Measurements from ENCODE around the gene PPP2R3B.

Gene PPP2R3B

DNA sequence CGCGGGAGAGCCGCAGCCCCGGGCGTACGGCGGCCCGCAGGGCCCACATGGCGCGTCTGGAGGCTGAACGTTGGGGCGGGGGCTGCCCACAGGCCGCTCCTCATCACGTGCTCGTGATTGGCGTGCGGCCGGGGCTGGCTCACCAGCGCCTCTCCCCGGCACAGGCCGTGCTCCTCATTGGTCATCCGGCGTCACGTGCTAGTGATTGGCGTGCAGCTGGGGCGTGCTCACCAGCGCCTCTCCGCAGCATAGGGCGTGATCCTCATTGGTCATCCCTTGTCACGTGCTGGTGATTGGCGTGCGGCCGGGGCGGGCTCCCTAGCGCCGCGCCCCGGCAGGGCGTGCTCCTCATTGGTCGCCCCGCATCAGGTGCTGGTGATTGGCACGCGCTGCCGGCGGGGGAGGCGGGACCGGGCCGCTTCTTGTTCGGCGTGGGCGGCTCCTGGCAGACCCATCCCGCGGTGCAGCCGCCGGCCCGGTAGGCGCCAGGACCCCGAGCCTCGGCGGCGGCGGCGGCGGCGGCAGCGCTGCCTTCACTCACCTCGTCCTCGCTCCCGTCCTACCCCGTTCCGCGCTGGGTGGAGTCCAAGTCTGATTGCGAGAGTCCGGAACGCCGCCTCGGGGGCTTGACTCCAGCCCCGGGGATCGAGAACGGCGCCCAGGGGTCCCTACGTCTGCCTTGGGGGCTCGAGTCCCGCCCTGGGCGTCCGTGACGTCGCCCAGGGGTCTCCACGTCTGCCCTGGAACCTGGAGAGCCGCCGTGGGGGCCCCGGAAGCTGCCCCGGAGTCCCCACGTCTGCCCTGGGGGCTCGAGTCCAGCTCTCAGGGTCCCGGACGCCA, 67.7 kb downstream of the PPP2R3B start, which contains the start of gene GTPBP6:
GTPBP6 (minus strand) TSS at position 58 of the 840 bp plus-strand sequence; CDS start at position 49, 9 bp downstream.
- TF ChIP-seq TAF1 (IDR thresholded peaks at IDR 0.05; ENCODE audit: borderline replicate concordance, insufficient read depth, low read length) (0 out of 2 replicates have a peak, but pooled peaks have one; percentile 25), FOXP2 (optimal IDR thresholded peaks at IDR 0.05; ENCODE audit: borderline replicate concordance, extremely low read depth, extremely low read length, insufficient read depth) (no peak), POLR2AphosphoS5 (IDR thresholded peaks at IDR 0.05; ENCODE audit: low read depth, low read length) (peak; percentile 72), SIN3A (IDR thresholded peaks at IDR 0.05; ENCODE audit: borderline replicate concordance, insufficient read depth, low read length) (no peak)
- TF ChIP-seq, protein P1, sequence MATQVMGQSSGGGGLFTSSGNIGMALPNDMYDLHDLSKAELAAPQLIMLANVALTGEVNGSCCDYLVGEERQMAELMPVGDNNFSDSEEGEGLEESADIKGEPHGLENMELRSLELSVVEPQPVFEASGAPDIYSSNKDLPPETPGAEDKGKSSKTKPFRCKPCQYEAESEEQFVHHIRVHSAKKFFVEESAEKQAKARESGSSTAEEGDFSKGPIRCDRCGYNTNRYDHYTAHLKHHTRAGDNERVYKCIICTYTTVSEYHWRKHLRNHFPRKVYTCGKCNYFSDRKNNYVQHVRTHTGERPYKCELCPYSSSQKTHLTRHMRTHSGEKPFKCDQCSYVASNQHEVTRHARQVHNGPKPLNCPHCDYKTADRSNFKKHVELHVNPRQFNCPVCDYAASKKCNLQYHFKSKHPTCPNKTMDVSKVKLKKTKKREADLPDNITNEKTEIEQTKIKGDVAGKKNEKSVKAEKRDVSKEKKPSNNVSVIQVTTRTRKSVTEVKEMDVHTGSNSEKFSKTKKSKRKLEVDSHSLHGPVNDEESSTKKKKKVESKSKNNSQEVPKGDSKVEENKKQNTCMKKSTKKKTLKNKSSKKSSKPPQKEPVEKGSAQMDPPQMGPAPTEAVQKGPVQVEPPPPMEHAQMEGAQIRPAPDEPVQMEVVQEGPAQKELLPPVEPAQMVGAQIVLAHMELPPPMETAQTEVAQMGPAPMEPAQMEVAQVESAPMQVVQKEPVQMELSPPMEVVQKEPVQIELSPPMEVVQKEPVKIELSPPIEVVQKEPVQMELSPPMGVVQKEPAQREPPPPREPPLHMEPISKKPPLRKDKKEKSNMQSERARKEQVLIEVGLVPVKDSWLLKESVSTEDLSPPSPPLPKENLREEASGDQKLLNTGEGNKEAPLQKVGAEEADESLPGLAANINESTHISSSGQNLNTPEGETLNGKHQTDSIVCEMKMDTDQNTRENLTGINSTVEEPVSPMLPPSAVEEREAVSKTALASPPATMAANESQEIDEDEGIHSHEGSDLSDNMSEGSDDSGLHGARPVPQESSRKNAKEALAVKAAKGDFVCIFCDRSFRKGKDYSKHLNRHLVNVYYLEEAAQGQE (IDR thresholded peaks at IDR 0.05; ENCODE audit: insufficient read depth in 1 of 2, low read depth in 2 of 2, low read length in 2 of 2), result no peak

DNA sequence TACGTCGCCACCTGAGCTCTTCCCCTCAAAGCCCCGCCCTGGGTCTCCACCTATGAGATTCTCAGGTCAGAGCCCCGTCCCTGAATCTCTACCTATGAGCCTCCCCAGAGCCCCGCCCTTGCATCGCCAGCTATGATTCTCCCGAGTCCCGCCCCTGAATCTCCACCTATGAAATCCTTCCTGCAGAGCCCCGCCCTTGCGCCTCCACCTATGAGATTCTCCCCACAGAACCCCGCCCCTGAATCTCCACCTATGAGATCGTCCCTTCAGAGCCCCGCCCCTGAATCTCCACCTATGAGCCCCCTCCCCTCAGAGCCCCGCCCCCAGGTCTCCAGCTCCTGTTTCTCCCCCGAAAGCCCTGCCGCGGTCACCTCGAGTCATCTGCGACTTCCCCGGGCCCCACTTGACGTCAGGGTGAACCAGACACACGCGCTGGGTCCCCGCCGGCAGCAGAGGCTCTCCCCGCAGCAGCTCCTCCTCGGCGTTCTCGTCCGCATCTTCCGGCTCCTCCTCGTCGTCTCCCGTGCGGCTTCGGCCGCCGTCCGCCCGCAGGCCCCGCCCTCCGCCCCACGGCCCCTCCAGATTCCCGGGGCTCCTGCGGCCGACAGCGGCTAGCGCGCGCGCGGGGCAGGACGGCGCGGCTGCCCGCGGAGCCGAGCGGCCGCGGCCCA, 68.5 kb downstream of the PPP2R3B start:
- no peak for TF ChIP-seq FOXP2 (optimal IDR thresholded peaks at IDR 0.05; ENCODE audit: borderline replicate concordance, extremely low read depth, extremely low read length, insufficient read depth)
- TF ChIP-seq SIN3A (IDR thresholded peaks at IDR 0.05; ENCODE audit: borderline replicate concordance, insufficient read depth, low read length), result peak; percentile 74; the same call in 1 of the 2 replicates
- peak; percentile 72; the same call in 1 of the 2 replicates for TF ChIP-seq POLR2AphosphoS5 (IDR thresholded peaks at IDR 0.05; ENCODE audit: low read depth, low read length)
- TF ChIP-seq TAF1 (IDR thresholded peaks at IDR 0.05; ENCODE audit: borderline replicate concordance, insufficient read depth, low read length), result peak; percentile 77; the same call in 1 of the 2 replicates
- TF ChIP-seq, protein P1 (IDR thresholded peaks at IDR 0.05; ENCODE audit: insufficient read depth in 1 of 2, low read depth in 2 of 2, low read length in 2 of 2), result 0 out of 4 replicates have a peak, but pooled peaks of 1 of the 2 experiments have one; percentile 43

DNA sequence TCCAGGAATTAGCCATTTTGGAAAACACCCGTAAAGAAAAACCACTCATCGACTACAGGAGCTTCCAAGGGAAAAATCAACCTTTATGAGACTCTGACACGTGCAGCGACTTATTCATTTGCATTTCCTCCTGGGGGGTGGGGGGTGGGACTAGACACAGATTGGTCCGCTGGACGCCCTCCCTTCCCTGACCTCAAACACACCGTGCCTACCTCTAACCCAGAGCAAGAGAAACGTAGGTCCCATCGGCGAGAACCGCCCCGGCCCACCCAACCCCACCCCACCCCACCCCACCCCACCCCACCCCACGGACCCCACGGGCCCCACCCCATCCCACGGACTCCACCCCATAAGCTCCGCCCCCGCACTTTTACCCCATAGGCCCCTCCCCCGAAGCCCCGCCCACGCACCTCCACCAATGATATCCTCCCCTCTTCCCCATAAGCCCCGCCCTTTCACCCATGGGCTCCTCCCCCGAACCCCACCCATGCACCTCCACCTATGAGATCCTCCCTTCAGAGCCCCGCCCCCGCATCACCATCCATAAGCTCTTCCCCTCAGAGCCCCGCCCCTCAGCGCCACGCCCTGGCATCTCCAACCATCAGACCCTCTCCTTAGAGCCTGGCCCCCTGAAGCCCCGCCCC, 69.2 kb downstream of the PPP2R3B start:
- TF ChIP-seq, protein P1 (IDR thresholded peaks at IDR 0.05; ENCODE audit: insufficient read depth in 1 of 2, low read depth in 2 of 2, low read length in 2 of 2), result no peak
- no peak for TF ChIP-seq SIN3A (IDR thresholded peaks at IDR 0.05; ENCODE audit: borderline replicate concordance, insufficient read depth, low read length)
- TF ChIP-seq FOXP2 (optimal IDR thresholded peaks at IDR 0.05; ENCODE audit: borderline replicate concordance, extremely low read depth, extremely low read length, insufficient read depth), result no peak
- TF ChIP-seq POLR2AphosphoS5 (IDR thresholded peaks at IDR 0.05; ENCODE audit: low read depth, low read length), result no peak
- TF ChIP-seq TAF1 (IDR thresholded peaks at IDR 0.05; ENCODE audit: borderline replicate concordance, insufficient read depth, low read length), result no peak

- no peak for TF ChIP-seq FOXP2 (optimal IDR thresholded peaks at IDR 0.05; ENCODE audit: borderline replicate concordance, extremely low read depth, extremely low read length, insufficient read depth)
- TF ChIP-seq SIN3A (IDR thresholded peaks at IDR 0.05; ENCODE audit: borderline replicate concordance, insufficient read depth, low read length), result no peak
- no peak for TF ChIP-seq POLR2AphosphoS5 (IDR thresholded peaks at IDR 0.05; ENCODE audit: low read depth, low read length)
- no peak for TF ChIP-seq TAF1 (IDR thresholded peaks at IDR 0.05; ENCODE audit: borderline replicate concordance, insufficient read depth, low read length)
- TF ChIP-seq, protein P1 (IDR thresholded peaks at IDR 0.05; ENCODE audit: insufficient read depth in 1 of 2, low read depth in 2 of 2, low read length in 2 of 2), result no peak
Measured at GRCh38 chrX:316351-317325, 70.1 kb downstream of the PPP2R3B start.
